Uterus (tissue), 4 donors: ENCODE data around the gene PHF2. TPM values are rescaled to one million over a fixed set of nuclear protein-coding genes. Genes with fewer than 3 reads are reported as not detected.

Experiments used
- DNase-seq, 2 donors: peaks; one replicate each; pipeline ENCODE4 v3.0.0-alpha.2; 2019 to 2020
- H3K27ac ChIP-seq, 2 donors: fragments of 200-600 bp; sonication (generic); 1 replicate in 1 of 2; 2 replicates in 1 of 2; pipeline ENCODE4 v1.5.1; 2016 to 2018
- H3K27me3 ChIP-seq, 2 donors: fragments of 200-600 bp; sonication (generic); one replicate each; pipeline ENCODE4 v1.5.1; 2018 to 2019; ENCODE audit warnings: control low read depth in 1 of 2
- H3K36me3 ChIP-seq, 2 donors: fragments of 200-600 bp; sonication (generic); one replicate each; pipeline ENCODE4 v1.5.1; 2019; ENCODE audit warnings: control low read depth in 1 of 2
- H3K4me1 ChIP-seq, 2 donors: fragments of 200-600 bp; sonication (generic); one replicate each; pipeline ENCODE4 v1.5.1; 2018 to 2019; ENCODE audit warnings: control low read depth in 1 of 2
- H3K4me3 ChIP-seq, 2 donors: fragments of 200-600 bp; sonication (generic); 1 replicate in 1 of 2; 2 replicates in 1 of 2; pipeline ENCODE4 v1.5.1; 2018 to 2019; ENCODE audit warnings: mild to moderate bottlenecking in 1 of 2
- H3K9me3 ChIP-seq, 2 donors: fragments of 200-600 bp; sonication (generic); one replicate each; pipeline ENCODE4 v1.5.1; 2019; ENCODE audit warnings: control low read depth in 1 of 2
- POLR2A ChIP-seq, 2 donors: fragments of 450-650 bp; IDR thresholded peaks; one replicate each; pipeline ENCODE4 v1.6.1; 2016; ENCODE audit warnings: antibody characterized with exemption in 2 of 2, mild to moderate bottlenecking in 1 of 2, moderate library complexity in 1 of 2
- intact Hi-C: fragments of 100-400 bp; cut with DNase I; formaldehyde crosslinking; loops from one replicate; pipeline ENCODE4 v1.15.1; 2023; ENCODE audit warnings: low total_unique reads
- total RNA-seq, 4 donors: library from RNA; depleted of rRNA in 3 of 4; stranded (reverse); fragments of >200 nt in 3 of 4; gene quantifications; one replicate each; pipeline versions ENCODE4 v1.1.0 to v1.2.4, GENCODE V29; 2014 to 2023
- TF ChIP-seq, protein P1 (sequence below), 4 experiments: fragments of 200-600 bp in 2 of 4; fragments of 450-650 bp in 2 of 4; sonication (generic) in 2 of 4; IDR thresholded peaks; one replicate each; pipeline ENCODE4 v1.5.1; 2016 to 2019; ENCODE audit warnings: antibody characterized with exemption in 4 of 4, mild to moderate bottlenecking in 2 of 4, moderate library complexity in 1 of 4
- donor health status: DM: yes; HTN: yes; CAD: no.

The PHF2 gene
- total RNA-seq, 4 donors from 2014 or later = 7.7 to 54.5 (median 25.0) TPM

DNA sequence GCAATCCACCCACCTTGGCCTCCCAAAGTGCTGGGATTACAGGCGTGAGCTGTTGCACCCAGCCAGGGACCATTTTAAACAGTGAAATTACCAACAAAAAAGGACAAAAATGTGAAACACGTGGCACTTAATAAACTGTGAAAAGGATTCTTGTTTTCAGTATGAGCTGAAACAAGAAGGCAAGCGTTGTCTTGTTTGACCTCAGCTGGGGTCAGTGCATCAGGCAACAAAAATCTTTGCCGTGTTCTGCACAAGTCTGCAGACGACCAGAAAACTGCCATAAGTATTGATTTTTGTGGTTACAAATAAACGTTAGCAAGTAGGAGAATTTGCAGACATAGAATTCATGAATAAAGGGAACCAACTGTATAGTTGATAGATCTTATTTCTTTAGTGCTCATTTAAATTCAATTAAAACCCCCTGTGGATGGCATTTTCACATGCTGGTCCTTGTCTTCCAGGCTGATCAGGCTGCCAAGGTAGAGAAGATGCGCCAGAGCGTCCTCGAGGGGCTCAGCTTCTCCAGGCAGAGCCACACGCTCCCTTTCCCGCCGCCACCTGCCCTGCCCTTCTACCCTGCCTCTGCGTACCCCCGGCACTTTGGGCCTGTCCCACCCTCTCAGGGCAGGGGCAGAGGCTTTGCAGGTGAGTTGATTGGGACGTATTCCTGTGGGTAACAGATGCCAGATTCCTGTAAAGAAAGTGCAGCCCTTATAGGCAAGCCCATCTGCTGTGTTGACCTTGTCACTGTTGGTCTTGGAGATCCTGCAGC is 18.8 kb upstream of the PHF2 start:
- no peaks in the 10 kb centered on the region for H3K36me3 ChIP-seq
- intact Hi-C loops = no loop called here
- TF ChIP-seq, protein P1, sequence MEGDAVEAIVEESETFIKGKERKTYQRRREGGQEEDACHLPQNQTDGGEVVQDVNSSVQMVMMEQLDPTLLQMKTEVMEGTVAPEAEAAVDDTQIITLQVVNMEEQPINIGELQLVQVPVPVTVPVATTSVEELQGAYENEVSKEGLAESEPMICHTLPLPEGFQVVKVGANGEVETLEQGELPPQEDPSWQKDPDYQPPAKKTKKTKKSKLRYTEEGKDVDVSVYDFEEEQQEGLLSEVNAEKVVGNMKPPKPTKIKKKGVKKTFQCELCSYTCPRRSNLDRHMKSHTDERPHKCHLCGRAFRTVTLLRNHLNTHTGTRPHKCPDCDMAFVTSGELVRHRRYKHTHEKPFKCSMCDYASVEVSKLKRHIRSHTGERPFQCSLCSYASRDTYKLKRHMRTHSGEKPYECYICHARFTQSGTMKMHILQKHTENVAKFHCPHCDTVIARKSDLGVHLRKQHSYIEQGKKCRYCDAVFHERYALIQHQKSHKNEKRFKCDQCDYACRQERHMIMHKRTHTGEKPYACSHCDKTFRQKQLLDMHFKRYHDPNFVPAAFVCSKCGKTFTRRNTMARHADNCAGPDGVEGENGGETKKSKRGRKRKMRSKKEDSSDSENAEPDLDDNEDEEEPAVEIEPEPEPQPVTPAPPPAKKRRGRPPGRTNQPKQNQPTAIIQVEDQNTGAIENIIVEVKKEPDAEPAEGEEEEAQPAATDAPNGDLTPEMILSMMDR (IDR thresholded peaks at IDR 0.05) = no peak
- no peak for TF ChIP-seq POLR2A (IDR thresholded peaks at IDR 0.05)
- no peak for DNase-seq
- no peaks in the 10 kb centered on the region for H3K4me1 ChIP-seq
- H3K27ac ChIP-seq = no peak overlapping the region
- H3K4me3 ChIP-seq = no peak overlapping the region
- H3K9me3 ChIP-seq = no peaks in the 10 kb centered on the region
- H3K27me3 ChIP-seq = no peaks in the 10 kb centered on the region

DNA sequence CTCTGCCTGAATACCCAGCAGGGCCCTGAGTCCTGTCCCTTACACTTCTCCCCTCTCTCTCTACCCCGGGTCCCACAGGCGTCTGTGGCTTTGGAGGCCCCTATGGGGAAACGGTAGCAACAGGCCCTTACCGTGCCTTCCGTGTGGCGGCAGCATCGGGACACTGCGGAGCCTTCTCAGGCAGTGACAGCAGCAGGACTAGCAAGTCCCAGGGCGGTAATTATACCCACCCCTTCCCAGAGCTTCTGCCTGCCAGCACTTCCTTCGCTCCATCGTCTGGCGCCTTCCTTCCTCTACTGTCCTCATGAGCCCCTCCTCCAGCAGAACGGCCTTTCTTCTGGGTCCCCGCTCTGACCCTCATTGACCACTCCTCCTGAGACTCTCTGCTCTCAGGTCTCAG is 17.9 kb upstream of the PHF2 start:
- Histone ChIP-seq H3K27ac (no peak overlapping the region), H3K9me3 (no peaks in the 10 kb centered on the region), H3K27me3 (no peaks in the 10 kb centered on the region), H3K4me1 (no peaks in the 10 kb centered on the region), H3K36me3 (no peaks in the 10 kb centered on the region), H3K4me3 (no peak overlapping the region)
- intact Hi-C loops = no loop called here
- TF ChIP-seq POLR2A (IDR thresholded peaks at IDR 0.05) = no peak
- TF ChIP-seq, protein P1 (IDR thresholded peaks at IDR 0.05) = no peak
- DNase-seq = no peak

DNA sequence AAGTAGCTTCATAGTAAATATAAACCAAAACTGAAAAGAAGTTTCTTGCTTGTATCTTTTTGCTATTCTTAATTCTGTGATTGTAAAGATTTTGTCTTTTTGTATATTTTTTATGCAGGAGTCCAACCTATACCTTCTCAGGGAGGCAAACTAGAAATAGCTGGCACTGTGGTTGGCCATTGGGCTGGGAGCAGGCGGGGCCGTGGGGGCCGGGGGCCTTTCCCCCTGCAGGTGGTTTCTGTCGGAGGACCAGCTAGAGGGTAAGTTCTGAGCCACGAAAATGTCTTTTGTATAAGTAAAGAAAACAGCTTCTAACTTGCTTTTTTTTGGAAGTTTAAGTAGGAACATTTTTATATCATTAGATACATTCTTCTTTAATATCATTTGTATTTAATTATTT is 15.4 kb upstream of the PHF2 start:
- Histone ChIP-seq H3K27me3 (no peaks in the 10 kb centered on the region), H3K27ac (no peak overlapping the region), H3K4me1 (no peaks in the 10 kb centered on the region), H3K36me3 (no peaks in the 10 kb centered on the region), H3K4me3 (no peak overlapping the region), H3K9me3 (no peaks in the 10 kb centered on the region)
- DNase-seq = no peak
- TF ChIP-seq POLR2A (IDR thresholded peaks at IDR 0.05) = no peak
- TF ChIP-seq, protein P1 (IDR thresholded peaks at IDR 0.05) = no peak
- intact Hi-C loops = no loop called here

DNA sequence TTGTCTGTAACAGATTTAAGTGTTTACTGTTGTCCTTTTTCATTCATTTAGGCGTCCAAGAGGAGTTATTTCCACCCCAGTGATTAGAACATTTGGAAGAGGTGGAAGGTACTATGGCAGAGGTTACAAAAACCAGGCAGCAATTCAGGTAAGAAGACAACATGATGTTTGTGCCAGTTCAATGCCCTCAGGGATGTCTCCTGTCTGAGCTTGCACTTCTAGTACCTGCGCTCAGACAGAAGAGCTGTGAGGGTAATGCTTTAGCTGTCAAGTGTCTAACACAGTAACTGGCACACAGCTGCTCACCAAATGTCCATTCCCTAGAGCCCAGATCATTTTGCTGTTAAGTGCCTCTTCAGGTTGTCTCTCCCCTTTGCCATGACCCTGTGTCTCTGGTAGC is 14.2 kb upstream of the PHF2 start:
- H3K36me3 ChIP-seq = no peaks in the 10 kb centered on the region
- H3K27ac ChIP-seq = no peak overlapping the region
- TF ChIP-seq, protein P1 (IDR thresholded peaks at IDR 0.05) = no peak
- no peak for TF ChIP-seq POLR2A (IDR thresholded peaks at IDR 0.05)
- H3K4me1 ChIP-seq = no peaks in the 10 kb centered on the region
- H3K9me3 ChIP-seq = no peaks in the 10 kb centered on the region
- intact Hi-C loops = no loop called here
- no peaks in the 10 kb centered on the region for H3K27me3 ChIP-seq
- no peak for DNase-seq
- H3K4me3 ChIP-seq = no peak overlapping the region

DNA sequence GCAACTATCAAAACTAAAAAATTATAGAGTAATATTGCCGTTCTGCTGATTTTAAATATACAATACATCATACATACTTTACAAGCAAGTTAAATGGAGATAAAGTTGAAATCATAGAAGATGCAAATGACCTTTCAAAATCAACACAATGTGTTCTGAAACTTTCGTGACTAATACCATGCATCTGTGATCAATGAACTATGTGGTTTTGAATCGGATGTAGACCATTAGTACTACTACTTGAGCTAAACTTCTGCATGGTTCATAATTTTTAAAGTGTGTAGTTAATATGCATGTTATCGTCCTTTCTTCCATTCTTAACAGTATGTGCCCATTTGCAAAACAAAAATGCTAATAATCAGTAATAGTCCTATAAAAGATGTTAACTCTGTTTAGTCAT is 11.3 kb upstream of the PHF2 start:
- Histone ChIP-seq H3K4me1 (no peaks in the 10 kb centered on the region), H3K9me3 (no peaks in the 10 kb centered on the region), H3K36me3 (no peaks in the 10 kb centered on the region), H3K4me3 (no peak overlapping the region), H3K27ac (no peak overlapping the region), H3K27me3 (no peaks in the 10 kb centered on the region)
- intact Hi-C loops = no loop called here
- TF ChIP-seq, protein P1 (IDR thresholded peaks at IDR 0.05) = no peak
- TF ChIP-seq POLR2A (IDR thresholded peaks at IDR 0.05) = no peak
- DNase-seq = no peak
